A549 (cell line): ENCODE results near the gene SLC17A9. TPM values are rescaled to one million over a fixed set of nuclear protein-coding genes. Genes with fewer than 3 reads are reported as not detected.
A peak's percentile ranks its signal among the peaks of the same experiment; 100 is the strongest.

Source experiments
- ATAC-seq, 2 experiments: fragments of 200-7000 bp in 1 of 2; fragments of >200 bp in 1 of 2; cut with Nextera tagmentation in 1 of 2; cut with Tn5 transposase in 1 of 2; 3 replicates each; pipeline versions ENCODE4 v1.8.0 to v1.9.1; 2018 to 2020; ENCODE audit warnings: mild to moderate bottlenecking in 1 of 2, moderate library complexity in 1 of 2
- CTCF ChIA-PET: fragments of 300-600 bp; sonication (Branson Sonifier 250); formaldehyde crosslinking; extraction: SDS; loops from one replicate; lab custom pipeline; 2021; ENCODE audit warnings: antibody characterized with exemption, inconsistent platforms; lab: Yijun Ruan, JAX
- POLR2A ChIA-PET: fragments of 350-600 bp; formaldehyde crosslinking; extraction: SDS; loops from one replicate; lab custom pipeline; 2021; ENCODE audit warnings: antibody characterized with exemption, inconsistent platforms; lab: Yijun Ruan, JAX
- DNase-seq, 2 experiments: peaks; one replicate each; pipeline versions ENCODE4 v3.0.0 to v3.0.0-alpha.2; 2011 to 2016; ENCODE audit warnings: low read depth in 1 of 2, low spot score in 1 of 2
- FAIRE-seq: peaks from 2 replicates; lab custom pipeline; 2011; peaks lifted over from hg19 to GRCh38; lab: Jason Lieb, UNC
- H3K27ac ChIP-seq, 2 experiments: fragments of >200 bp; sonication (Bioruptor Twin); formaldehyde crosslinking; 3 replicates each; pipeline ENCODE4 v1.5.1; 2016 to 2017
- H3K4me1 ChIP-seq: fragments of >200 bp; sonication (Bioruptor Twin); formaldehyde crosslinking; 3 replicates; pipeline ENCODE4 v1.6.1; 2016
- H3K4me2 ChIP-seq: fragments of >200 bp; sonication (Bioruptor Twin); formaldehyde crosslinking; 3 replicates; pipeline ENCODE4 v1.6.1; 2016
- H3K4me3 ChIP-seq: fragments of >200 bp; sonication (Bioruptor Twin); formaldehyde crosslinking; 3 replicates; pipeline ENCODE4 v1.5.1; 2016
- H3K9me3 ChIP-seq: fragments of >200 bp; sonication (Bioruptor Twin); formaldehyde crosslinking; 3 replicates; pipeline ENCODE4 v1.6.1; 2016
- CEBPB ChIP-seq, 2 experiments: fragments of >200 bp in 1 of 2; sonication (Bioruptor Twin) in 1 of 2; formaldehyde crosslinking in 1 of 2; IDR thresholded peaks; 2 replicates each; pipeline ENCODE4 v1.6.1; 2012 to 2016
- ELK1 ChIP-seq: fragments of 150-350 bp; IDR thresholded peaks from 2 replicates; pipeline ENCODE4 v1.6.1; 2014; ENCODE audit warnings: low read depth, mild to moderate bottlenecking, low read length
- EP300 ChIP-seq, 2 experiments: fragments of >200 bp; sonication (Bioruptor Twin); formaldehyde crosslinking; IDR thresholded peaks; 2 replicates in 1 of 2; 3 replicates in 1 of 2; pipeline ENCODE4 v1.6.1; 2016 to 2017
- ESRRA ChIP-seq: fragments of 150-350 bp; IDR thresholded peaks from 2 replicates; pipeline ENCODE4 v1.6.1; 2014; ENCODE audit warnings: mild to moderate bottlenecking, low read length, borderline replicate concordance
- FOSL2 ChIP-seq, 2 experiments: fragments of 450-650 bp in 1 of 2; fragments of >200 bp in 1 of 2; sonication (Bioruptor Twin) in 1 of 2; formaldehyde crosslinking; IDR thresholded peaks; 2 replicates each; pipeline versions ENCODE4 v1.5.0 to v1.6.1; 2016 to 2020; ENCODE audit warnings: mild to moderate bottlenecking in 1 of 2, moderate library complexity in 1 of 2
- FOXS1 ChIP-seq: fragments of 250-450 bp; sonication (Bioruptor Pico); IDR thresholded peaks from 2 replicates; pipeline ENCODE4 v1.5.0; 2020; ENCODE audit warnings: mild to moderate bottlenecking, moderate library complexity
- HES2 ChIP-seq: fragments of >200 bp; sonication (Bioruptor Twin); formaldehyde crosslinking; IDR thresholded peaks from 2 replicates; pipeline ENCODE4 v1.6.1; 2016
- HEYL ChIP-seq: fragments of 250-450 bp; sonication (Bioruptor Pico); IDR thresholded peaks from 2 replicates; pipeline ENCODE4 v1.8.0; 2021; ENCODE audit warnings: mild to moderate bottlenecking, moderate library complexity
- HOXA7 ChIP-seq: fragments of 250-450 bp; sonication (Bioruptor Pico); IDR thresholded peaks from 2 replicates; pipeline ENCODE4 v1.5.0; 2020; ENCODE audit warnings: mild to moderate bottlenecking, moderate library complexity
- JUN ChIP-seq, 2 experiments: fragments of >200 bp; sonication (Bioruptor Twin); formaldehyde crosslinking; IDR thresholded peaks; 2 replicates in 1 of 2; 3 replicates in 1 of 2; pipeline ENCODE4 v1.6.1; 2016 to 2017
- KDM1A ChIP-seq: fragments of 200-600 bp; sonication (generic); IDR thresholded peaks from 2 replicates; pipeline ENCODE4 v1.6.1; 2016; ENCODE audit warnings: low read depth, mild to moderate bottlenecking
- MAZ ChIP-seq: fragments of 150-350 bp; IDR thresholded peaks from 2 replicates; pipeline ENCODE4 v1.6.1; 2014; ENCODE audit warnings: antibody characterized with exemption, low read depth, low read length, borderline replicate concordance
- NFE2L2 ChIP-seq: fragments of 150-350 bp; conservative IDR thresholded peaks from 2 replicates; pipeline ENCODE4 v1.6.1; 2014; ENCODE audit warnings: low read length
- NPAS2 ChIP-seq: fragments of 250-450 bp; sonication (Bioruptor Pico); IDR thresholded peaks from 2 replicates; pipeline ENCODE4 v1.8.0; 2022; ENCODE audit warnings: mild to moderate bottlenecking, moderate library complexity, borderline replicate concordance
- PBX3 ChIP-seq: IDR thresholded peaks from 2 replicates; pipeline ENCODE4 v1.6.1; 2012
- RAD21 ChIP-seq, 2 experiments: fragments of >200 bp in 1 of 2; sonication (Bioruptor Twin) in 1 of 2; formaldehyde crosslinking in 1 of 2; IDR thresholded peaks in 1 of 2; conservative IDR thresholded peaks in 1 of 2; 2 replicates in 1 of 2; 3 replicates in 1 of 2; pipeline ENCODE4 v1.6.1; 2012 to 2018; ENCODE audit warnings: inconsistent platforms in 1 of 2
- RCOR1 ChIP-seq: fragments of 150-350 bp; IDR thresholded peaks from 2 replicates; pipeline ENCODE4 v1.6.1; 2014; ENCODE audit warnings: antibody characterized with exemption, low read length, low read depth
- RFX5 ChIP-seq: fragments of 450-650 bp; IDR thresholded peaks from 2 replicates; pipeline ENCODE4 v1.7.1; 2014; ENCODE audit warnings: antibody characterized with exemption, mild to moderate bottlenecking, moderate library complexity
- SMC3 ChIP-seq: fragments of >200 bp; sonication (Bioruptor Twin); formaldehyde crosslinking; IDR thresholded peaks from 3 replicates; pipeline ENCODE4 v1.6.1; 2018; ENCODE audit warnings: inconsistent platforms
- SREBF2 ChIP-seq: fragments of 450-650 bp; IDR thresholded peaks from 2 replicates; pipeline ENCODE4 v1.6.1; 2014; ENCODE audit warnings: mild to moderate bottlenecking, moderate library complexity
- TP53 ChIP-seq: fragments of 250-450 bp; sonication (Bioruptor Pico); IDR thresholded peaks from 2 replicates; pipeline ENCODE4 v1.5.0; 2021; ENCODE audit warnings: mild to moderate bottlenecking, moderate library complexity
- USF2 ChIP-seq: fragments of 450-650 bp; IDR thresholded peaks from 2 replicates; pipeline ENCODE4 v1.6.1; 2014; ENCODE audit warnings: antibody characterized with exemption
- ZC3H11A ChIP-seq: fragments of 450-650 bp; IDR thresholded peaks from 2 replicates; pipeline ENCODE4 v1.6.1; 2014; ENCODE audit warnings: antibody characterized with exemption, mild to moderate bottlenecking
- ZFP36 ChIP-seq: fragments of 450-650 bp; IDR thresholded peaks from 2 replicates; pipeline ENCODE4 v1.6.1; 2014; ENCODE audit warnings: borderline replicate concordance; ENCODE audit not compliant: partially characterized antibody
- ZNF302 ChIP-seq: fragments of 250-450 bp; sonication (Bioruptor Pico); IDR thresholded peaks from 2 replicates; pipeline ENCODE4 v1.9.0; 2021; ENCODE audit warnings: inconsistent platforms, mild to moderate bottlenecking, moderate library complexity
- WGBS: methylation state at CpG from one replicate; pipeline ENCODE4 v1.1.6; 2017; ENCODE audit errors: missing lambda C conversion rate; 5-methylcytosine and 5-hydroxymethylcytosine counted together
- polyA plus RNA-seq, 4 experiments: library from polyadenylated mRNA; depleted of rRNA in 3 of 4; stranded (reverse); fragments of >200 nt; fragmentation: RNase III in 1 of 4; extraction: RNeasy Plus Mini Kit Qiagen cat#74134 plus additional on column Dnase treatment in 1 of 4; gene quantifications; 2 replicates in 3 of 4; 3 replicates in 1 of 4; pipeline ENCODE4 v1.2.3, GENCODE V29; 2011 to 2017
- TF ChIP-seq, protein P1 (sequence below): IDR thresholded peaks from 2 replicates; pipeline ENCODE4 v1.6.1; 2012
- TF ChIP-seq, protein P2 (sequence below): fragments of >200 bp; sonication (Bioruptor Twin); formaldehyde crosslinking; IDR thresholded peaks from 3 replicates; pipeline ENCODE4 v1.5.1; 2016

Gene SLC17A9
- polyA plus RNA-seq, 2 of the 4 experiments (the other 2 are of a cell fraction): 0.05 TPM; not detected in 1

DNA sequence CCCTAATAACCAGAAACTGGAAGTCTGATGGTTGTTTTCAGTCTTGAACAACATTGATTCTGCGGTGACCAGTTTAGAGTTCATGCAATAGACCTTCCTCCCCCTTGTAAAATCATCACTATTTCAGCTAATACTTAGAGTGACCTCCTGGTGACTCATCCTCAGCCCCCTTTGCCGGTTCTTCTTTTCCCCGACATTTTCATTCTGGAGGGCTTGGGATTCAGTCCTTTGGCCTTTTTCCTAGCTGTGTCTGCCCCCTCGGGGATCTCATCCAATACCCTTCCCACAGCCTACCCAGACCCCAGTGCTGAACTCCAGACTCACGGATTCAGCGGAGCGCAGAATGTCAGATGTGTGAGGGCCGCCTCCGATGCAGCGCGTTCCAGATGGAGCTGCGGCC lies 61.8 kb downstream of the SLC17A9 start:
- no peak overlapping the region for H3K27ac ChIP-seq
- POLR2A ChIA-PET: no interaction called here
- ATAC-seq (no peak), FAIRE-seq (no peak), DNase-seq (no peak)
- CTCF ChIA-PET: interaction anchor here (1.1 to 1.4 kb wide), 3 partner anchors 107 to 139 kb away, joined by 3 to 5 read pairs (median 3); no protein-coding TSS in a partner anchor
- TF ChIP-seq NPAS2 (CRISPR knock-in tag) (no peak), FOSL2 (IDR thresholded peaks at IDR 0.05) (no peak), FOSL2 (CRISPR knock-in tag; IDR thresholded peaks at IDR 0.05) (peak; percentile 31; the same call in 1 of the 2 replicates), JUN (IDR thresholded peaks at IDR 0.05) (no peak), HEYL (no peak), ZC3H11A (no peak)
- no peak overlapping the region for H3K4me3 ChIP-seq
- no peak overlapping the region for H3K4me2 ChIP-seq
- whole genome bisulfite sequencing: 31% methylated on average over 12 of the region's 12 CpGs
- H3K9me3 ChIP-seq: peaks cover 19% of the 10 kb centered on the region
- H3K4me1 ChIP-seq: peaks cover 2% of the 10 kb centered on the region; the same call in 2 of the 3 replicates

DNA sequence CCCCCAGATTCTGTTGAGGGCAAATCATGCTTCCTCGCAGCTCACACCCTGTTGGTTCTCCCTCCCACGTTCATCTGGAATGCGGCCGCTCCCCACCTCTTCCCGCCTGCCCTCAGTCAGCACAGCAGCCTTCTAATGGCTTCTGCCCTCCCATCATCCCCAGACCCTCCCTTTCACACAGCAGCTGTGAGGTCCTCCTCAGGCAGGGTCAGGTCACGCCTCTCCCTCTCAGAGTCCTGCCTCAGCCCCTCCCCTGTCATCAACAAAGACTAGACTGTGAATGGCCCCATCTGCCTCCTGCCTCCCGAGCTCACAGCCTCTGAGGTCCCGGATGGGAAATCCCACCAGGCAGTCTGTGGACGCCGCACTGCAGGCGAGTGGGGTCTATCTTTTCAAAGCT lies 62.2 kb downstream of the SLC17A9 start:
- DNase-seq: no peak
- no peak for TF ChIP-seq NPAS2 (CRISPR knock-in tag)
- TF ChIP-seq RCOR1: no peak
- TF ChIP-seq, protein P1, sequence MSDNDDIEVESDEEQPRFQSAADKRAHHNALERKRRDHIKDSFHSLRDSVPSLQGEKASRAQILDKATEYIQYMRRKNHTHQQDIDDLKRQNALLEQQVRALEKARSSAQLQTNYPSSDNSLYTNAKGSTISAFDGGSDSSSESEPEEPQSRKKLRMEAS: no peak
- no peak for TF ChIP-seq ZNF302
- TF ChIP-seq USF2: no peak
- no peak for TF ChIP-seq PBX3
- TF ChIP-seq HEYL: no peak
- TF ChIP-seq FOSL2 (IDR thresholded peaks at IDR 0.05): no peak
- no peak for TF ChIP-seq FOSL2 (CRISPR knock-in tag; IDR thresholded peaks at IDR 0.05)
- no peak for TF ChIP-seq FOXS1
- TF ChIP-seq NFE2L2: no peak
- TF ChIP-seq RAD21 (conservative IDR thresholded peaks at IDR 0.05 in 1 of 2, IDR thresholded peaks at IDR 0.05 in 1 of 2): no peak
- no peak for TF ChIP-seq ZFP36
- TF ChIP-seq EP300 (IDR thresholded peaks at IDR 0.05): no peak
- no peak for TF ChIP-seq SMC3
- TF ChIP-seq SREBF2: no peak
- no peak for TF ChIP-seq CEBPB (IDR thresholded peaks at IDR 0.05)
- Histone ChIP-seq H3K4me2 (no peak overlapping the region), H3K9me3 (peaks cover 19% of the 10 kb centered on the region), H3K4me1 (no peaks in the 10 kb centered on the region; the same call in 2 of the 3 replicates), H3K4me3 (no peak overlapping the region), H3K27ac (no peak overlapping the region)
- no peak for ATAC-seq
- FAIRE-seq: no peak
- CTCF ChIA-PET: interaction anchor here (1.1 to 1.4 kb wide), 3 partner anchors 107 to 140 kb away, joined by 3 to 5 read pairs (median 3); no protein-coding TSS in a partner anchor
- WGBS: 36% methylated on average over 9 of the region's 11 CpGs
- POLR2A ChIA-PET: no interaction called here

GRCh38 chr20:63015147-63015661 lies 62.7 kb downstream of the SLC17A9 start:
- Histone ChIP-seq H3K4me1 (no peaks in the 10 kb centered on the region), H3K4me3 (no peak overlapping the region), H3K9me3 (peaks cover 23% of the 10 kb centered on the region), H3K27ac (no peak overlapping the region), H3K4me2 (no peak overlapping the region)
- 41% methylated on average over 7 of the region's 15 CpGs for WGBS
- ATAC-seq (no peak), FAIRE-seq (no peak), DNase-seq (no peak)
- POLR2A ChIA-PET: no interaction called here
- CTCF ChIA-PET: interaction anchor here (1.0 to 1.4 kb wide), 4 partner anchors 41 to 140 kb away, joined by 3 to 5 read pairs (median 4); no protein-coding TSS in a partner anchor
- TF ChIP-seq HES2: no peak
- TF ChIP-seq TP53 (CRISPR knock-in tag): no peak
- TF ChIP-seq ESRRA: no peak
- TF ChIP-seq, protein P2, sequence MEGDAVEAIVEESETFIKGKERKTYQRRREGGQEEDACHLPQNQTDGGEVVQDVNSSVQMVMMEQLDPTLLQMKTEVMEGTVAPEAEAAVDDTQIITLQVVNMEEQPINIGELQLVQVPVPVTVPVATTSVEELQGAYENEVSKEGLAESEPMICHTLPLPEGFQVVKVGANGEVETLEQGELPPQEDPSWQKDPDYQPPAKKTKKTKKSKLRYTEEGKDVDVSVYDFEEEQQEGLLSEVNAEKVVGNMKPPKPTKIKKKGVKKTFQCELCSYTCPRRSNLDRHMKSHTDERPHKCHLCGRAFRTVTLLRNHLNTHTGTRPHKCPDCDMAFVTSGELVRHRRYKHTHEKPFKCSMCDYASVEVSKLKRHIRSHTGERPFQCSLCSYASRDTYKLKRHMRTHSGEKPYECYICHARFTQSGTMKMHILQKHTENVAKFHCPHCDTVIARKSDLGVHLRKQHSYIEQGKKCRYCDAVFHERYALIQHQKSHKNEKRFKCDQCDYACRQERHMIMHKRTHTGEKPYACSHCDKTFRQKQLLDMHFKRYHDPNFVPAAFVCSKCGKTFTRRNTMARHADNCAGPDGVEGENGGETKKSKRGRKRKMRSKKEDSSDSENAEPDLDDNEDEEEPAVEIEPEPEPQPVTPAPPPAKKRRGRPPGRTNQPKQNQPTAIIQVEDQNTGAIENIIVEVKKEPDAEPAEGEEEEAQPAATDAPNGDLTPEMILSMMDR: no peak
- no peak for TF ChIP-seq HOXA7 (CRISPR knock-in tag)
- TF ChIP-seq PBX3: no peak
- no peak for TF ChIP-seq KDM1A
- no peak for TF ChIP-seq RFX5
- TF ChIP-seq ELK1: no peak
- no peak for TF ChIP-seq MAZ
- no peak for TF ChIP-seq FOXS1
- TF ChIP-seq, protein P1: no peak
